Activated T-cell treated with anti-CD3 and anti-CD28 coated beads for 24 hours (primary cell): Measurements from ENCODE around the gene TMOD4.
"Not testable (repeated sequence)": the region's sequence is repeated elsewhere in the genome, so short reads cannot be mapped to it uniquely, and the experiment has no call there.

ENCODE experiments used
- DNase-seq: peaks from one replicate; pipeline ENCODE4 v3.0.0-alpha.2; 2020; ENCODE audit warnings: low read depth

Gene TMOD4

DNA sequence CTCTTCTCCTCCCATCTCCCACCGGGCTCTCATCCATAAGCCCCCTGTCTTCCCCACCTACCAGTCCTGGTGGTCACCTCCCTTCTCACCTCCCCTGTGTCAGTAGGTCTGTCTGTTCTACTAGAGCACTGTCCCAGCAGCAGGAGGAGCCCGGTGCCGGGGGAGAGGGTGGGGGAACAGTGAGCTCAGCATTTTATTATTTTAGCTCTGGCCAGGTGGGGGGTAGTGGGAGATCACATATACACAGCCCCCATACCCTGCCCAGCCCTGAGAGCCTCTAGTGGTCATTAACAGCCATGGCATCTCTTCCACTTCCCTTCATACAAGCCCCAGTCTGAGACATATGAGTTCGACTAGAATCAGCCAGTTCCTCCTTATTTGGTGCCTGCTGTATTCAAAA lies at the start of gene TMOD4:
TSS of gene TMOD4 (minus strand) at position 119 of the 400 bp plus-strand sequence. CDS start 1,106 bp downstream, outside the sequence.
- no peak for DNase-seq

DNA sequence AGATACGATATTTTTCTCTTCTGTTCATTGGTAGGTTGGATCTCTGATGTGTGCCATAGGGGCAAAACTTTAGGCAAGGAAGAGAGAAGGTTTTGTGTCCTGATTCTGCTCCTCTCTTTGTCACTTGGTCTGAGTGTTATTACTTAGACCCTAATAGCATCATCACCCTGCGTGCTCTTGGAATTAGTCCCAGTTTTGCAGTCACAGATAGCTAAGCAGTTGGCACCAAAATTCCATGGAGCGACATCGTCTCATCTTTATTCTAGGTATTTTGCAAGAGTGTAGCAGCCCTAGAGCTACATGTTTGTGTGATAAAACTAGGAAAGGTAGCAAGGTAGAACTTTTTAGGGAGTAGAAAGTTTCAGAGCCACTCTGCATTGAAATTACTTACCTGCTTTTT lies 46.3 kb upstream of the TMOD4 start:
- DNase-seq, result no peak

DNA sequence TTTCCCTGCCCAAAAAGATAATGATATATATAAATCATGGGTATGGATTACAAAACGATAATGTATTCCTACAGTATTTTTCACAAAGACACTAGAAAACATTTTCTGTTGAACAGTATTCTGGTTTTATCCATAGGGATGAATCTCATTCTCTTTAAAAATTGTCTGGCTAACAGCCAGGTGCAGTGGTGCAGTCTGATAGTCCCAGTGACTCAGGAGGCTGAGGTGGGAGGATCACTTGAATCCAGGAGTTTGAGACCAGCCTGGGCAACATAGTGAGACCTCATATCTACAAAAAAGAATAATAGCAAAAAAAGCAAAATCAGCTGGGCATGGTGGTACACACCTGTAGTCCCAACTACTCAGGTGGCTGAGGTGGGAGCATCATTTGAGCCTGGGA lies 45.8 kb upstream of the TMOD4 start:
- no peak for DNase-seq

DNA sequence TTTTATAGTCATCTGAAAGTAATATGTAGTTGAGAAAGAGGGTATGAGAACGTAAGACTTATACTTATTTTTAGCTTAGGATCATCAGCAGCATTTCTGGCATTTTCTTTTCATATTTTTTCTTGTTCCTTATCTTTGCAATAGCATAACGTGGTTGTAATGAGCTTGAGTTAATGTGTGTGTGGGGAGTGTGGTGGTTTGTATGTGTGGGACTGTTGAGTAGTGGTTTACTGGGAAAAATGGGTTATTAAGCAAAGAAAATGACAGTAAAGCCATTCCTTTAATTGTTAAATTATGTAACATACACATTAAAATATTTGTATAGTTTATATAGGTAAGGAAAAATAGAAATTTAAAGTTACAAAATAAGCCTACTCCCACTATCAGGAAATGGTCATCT lies 37.8 kb upstream of the TMOD4 start:
- no peak for DNase-seq

DNA sequence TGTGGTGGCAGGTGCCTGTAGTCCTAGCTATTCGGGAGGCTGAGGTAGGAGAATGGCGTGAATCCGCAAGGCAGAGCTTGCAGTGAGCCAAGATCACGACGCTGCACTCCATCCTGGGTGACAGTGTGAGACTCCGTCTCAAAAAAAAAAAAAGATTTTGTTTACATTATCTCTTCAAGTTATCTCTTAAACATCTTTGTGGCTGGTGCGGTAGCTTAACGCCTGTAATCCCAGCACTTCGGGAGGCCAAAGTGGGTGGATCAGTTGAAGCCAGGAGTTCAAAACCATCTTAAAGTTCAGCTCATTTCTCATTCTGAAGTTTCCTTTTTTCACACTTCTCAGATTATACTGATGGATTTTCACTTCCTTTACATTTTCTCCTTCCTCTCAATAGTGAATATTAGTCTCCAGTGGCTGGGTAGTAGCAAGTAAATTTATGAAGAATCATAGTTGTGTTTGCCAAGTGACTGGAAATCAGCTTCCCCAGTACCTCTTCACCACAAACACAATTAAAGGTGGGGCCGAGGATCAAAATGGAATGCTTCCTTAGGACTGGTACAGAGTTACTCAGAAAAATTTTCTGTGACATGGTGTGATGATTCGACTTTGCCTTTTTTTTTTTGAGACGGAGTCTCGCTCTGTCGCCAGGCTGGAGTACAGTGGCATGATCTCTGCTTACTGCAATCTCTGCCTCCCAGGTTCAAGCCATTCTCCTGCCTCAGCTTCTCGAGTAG lies 36.4 kb upstream of the TMOD4 start:
- DNase-seq, result no peak

DNA sequence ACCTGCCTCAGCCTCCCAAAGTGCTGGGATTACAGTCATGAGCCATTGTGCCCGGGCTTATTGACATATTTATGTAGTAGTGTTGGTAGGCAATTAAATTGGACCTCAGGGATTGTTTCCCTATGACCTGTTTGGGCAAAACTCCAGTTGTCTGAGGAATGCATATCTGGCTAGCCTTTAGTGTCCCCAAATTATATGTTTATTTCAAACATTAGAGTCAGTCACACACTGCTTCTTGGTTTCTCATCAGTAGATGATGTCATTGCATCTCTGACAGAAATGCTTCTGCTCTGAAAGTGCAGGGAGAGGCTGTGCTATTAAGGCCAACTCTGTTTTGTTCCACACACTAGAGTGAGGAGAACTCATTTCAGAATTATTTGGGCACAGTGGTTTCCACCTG lies 35.0 kb upstream of the TMOD4 start:
- no peak for DNase-seq

DNA sequence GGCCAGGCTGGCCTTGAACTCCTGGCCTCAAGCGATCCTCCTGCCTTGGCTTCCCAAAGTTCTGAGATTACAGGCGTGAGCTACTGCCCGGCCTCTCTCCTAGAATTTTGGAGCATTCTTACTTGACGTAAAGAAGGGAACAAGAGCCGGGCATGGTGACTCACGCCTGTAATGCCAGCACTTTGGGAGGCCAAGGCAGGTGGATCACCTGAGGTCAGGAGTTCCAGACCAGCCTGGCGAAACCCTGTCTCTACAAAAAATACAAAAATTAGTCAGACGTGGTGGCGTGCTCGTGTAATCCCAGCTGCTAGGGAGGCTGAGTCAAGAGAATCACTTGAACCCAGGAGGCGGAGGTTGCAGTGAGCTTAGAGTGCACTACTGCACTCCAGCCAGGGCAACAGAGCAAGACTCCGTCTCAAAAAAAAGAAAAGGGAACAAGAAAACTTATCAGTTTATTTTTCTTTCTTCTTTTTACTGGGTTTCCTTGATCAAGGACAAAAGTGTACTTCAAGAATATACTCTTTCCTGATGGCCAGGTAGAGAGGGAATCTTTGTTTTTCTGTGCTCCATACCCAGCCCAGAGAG lies 29.7 kb upstream of the TMOD4 start:
- not testable (repeated sequence) for DNase-seq

DNA sequence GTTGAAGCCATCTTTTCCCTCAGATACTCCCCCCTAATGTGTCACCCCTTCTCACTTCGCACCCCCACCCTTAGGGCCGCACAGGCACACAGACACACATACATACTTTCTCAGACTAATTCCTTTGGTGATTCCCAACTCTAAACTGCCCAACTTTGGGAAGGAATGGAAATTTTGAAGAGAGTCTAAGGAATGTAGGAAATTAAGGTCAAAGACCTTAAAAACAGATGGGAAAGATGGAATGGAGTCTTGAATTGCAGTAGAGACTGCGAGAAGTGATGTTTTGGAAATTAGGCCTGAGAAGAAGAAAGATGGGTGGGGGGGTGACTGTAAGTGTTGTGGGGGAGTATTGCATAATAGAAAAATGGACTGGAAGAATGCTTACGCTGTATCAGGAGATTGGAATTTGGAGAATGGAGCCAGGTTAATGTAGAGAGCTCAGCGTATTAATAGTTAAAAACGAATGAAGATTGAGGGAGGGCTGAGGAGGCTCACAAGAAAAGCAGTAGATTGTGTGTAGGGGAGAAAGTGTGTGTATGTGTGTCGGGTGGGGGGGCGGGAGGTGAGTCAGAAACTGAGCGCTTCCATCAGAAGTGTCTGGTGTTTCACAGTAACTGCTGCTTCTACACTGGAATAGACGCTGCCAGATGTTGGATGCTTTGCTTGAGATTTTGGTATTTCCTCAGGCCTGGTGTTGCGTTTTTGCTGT lies 24.2 kb upstream of the TMOD4 start:
- DNase-seq, result no peak

DNA sequence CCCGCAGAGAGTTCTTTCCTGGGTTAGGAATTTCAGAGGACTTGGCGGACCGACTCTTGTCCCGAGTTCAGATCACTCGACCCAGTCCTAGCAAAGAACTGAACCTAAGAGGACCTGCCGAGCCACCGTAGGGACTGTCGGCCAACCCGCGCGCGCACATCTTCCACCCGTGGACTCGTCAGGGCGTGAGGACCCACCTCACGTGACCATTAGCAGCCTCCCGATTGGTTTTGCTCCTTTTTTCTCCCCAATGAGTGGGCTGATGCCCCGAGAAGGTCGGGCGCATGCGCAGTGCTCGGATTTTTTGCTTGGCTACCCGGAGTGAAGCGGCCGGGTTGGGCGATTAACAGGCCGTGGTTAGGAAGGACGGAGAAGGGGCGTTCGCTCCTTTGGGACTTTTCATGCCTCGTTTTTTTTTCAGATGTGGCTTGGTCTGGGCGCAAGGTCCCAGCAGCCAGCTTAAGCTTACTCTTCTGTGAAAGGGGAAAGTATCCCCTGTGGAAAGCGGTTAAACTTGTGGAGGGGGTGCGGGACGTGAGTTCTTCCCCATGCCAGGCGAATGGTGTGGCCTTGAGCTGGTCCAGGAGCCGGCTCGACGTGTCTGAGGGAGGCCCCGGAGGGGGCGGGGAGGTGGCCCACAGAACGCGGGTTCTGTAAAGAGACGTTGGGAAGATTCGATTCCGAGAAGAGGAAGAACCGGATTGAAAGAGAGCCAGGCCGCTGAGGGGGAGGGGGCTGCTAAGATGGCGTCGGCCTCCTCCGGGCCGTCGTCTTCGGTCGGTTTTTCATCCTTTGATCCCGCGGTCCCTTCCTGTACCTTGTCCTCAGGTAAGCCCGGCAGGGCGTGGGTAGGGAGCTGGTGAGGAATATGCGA lies 22.7 kb upstream of the TMOD4 start, which contains the start of gene PIP5K1A:
TSS of gene PIP5K1A (plus strand) at position 299 of the 874 bp plus-strand sequence. CDS start at position 744, 445 bp downstream.
- DNase-seq, result peak; percentile 98

DNA sequence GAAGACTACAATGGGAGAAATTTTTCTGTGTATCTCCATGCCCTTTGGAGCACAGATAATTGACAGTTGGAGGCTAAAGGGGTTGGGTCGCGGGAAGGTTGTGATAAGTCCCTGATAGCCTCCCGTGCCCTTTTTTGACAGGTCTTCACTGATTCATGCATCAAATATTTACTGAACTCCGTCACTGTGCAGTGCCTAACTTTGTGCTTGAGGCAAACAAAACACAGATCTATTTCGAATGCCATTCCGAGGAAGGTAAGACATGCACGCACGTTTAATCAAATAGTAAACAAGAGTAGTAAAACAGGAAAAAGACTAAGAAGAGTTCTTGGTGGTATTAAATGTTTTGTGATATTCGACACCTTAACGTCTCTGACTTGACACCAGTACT lies 22.1 kb upstream of the TMOD4 start:
- DNase-seq, result no peak

DNA sequence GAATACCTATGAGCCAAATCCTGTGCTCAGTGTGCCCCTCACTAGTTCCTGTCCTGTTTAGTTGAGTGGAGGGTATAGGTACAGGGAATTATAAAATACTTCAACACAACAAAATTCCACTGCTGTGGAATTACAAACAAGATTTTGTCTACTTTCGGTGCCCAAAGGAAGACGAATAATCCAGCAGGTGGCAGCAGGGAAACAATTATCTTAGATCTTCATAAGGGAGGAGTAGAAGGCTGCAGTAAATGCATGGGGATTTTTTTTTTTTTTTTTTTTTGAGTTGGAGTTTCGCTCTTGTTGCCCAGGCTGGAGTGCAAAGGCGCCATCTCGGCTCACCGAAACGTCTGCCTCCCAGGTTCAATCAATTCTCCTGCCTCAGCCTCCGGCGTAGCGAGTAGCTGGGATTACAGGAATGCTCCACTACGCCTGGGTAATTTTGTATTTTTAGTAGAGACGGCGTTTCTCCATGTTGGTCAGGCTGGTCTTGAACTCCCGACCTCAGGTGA lies 20.6 kb upstream of the TMOD4 start:
- peak; percentile 32 for DNase-seq

DNA sequence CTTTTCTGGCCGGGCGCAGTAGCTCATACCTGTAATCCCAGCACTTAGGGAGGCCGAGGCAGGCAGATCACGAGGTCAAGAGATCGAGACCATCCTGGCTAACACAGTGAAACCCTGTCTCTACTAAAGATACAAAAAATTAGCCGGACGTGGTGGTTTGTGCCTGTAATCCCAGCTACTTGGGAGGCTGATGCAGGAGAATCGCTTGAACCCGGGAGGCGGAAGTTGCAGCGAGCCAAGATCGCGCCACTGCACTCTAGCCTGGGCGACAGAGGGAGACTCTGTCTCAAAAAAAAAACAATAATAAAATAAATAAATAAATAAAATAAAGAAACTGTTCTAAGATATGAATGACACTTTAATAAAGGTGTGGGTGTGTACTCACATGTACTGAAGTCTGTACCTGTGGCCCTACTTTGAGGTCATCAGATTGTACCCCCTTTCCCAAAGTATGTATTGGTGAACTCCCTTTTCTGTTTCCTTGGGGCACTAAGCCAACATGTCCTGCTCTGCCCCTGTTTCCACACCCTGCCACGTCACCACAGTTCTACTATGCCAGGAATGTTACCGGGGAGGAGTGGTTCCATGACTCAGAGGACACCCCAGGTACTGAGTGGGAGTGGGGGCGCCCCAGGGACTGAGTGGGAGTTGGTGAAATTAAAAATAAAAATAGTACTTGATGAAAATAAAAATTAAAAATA lies 19.3 kb upstream of the TMOD4 start:
- DNase-seq, result not testable (repeated sequence)

DNA sequence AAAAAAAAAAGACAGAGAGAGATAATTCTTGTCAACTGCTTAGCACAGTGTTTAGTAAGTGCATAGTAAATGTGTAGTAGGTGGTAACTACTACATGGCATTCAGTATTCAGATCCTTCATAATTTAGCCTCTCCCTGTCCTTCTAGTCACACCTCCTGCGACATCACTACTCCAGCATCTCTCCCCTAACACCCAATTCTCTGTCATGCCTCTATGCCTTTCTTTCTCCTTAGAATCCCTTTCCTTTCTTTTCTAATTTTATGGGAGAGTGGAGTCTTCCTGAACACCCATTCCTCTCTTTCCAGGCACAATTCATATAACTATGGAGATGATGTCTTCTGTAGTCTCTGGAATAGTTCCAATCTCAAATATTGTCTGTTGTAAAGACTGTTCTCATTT lies 18.1 kb upstream of the TMOD4 start:
- no peak for DNase-seq

DNA sequence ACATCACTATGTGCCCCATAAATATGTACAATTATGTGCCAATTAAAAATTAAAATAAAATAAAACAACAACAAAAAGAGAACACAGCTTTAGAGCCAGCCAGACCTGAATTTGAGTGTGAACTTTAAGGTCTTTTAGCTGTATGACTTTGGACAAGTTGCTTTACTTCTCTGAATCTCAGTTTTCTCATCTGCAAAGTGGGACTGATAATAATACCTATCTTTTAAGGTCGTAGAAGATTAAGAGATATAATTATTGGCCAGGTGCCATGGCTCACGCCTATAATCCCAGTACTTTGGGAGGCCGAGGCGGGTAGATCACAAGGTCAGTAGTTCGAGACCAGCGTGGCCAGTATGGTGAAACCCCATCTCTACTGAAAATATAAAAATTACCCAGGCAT lies 17.5 kb upstream of the TMOD4 start:
- no peak for DNase-seq

DNA sequence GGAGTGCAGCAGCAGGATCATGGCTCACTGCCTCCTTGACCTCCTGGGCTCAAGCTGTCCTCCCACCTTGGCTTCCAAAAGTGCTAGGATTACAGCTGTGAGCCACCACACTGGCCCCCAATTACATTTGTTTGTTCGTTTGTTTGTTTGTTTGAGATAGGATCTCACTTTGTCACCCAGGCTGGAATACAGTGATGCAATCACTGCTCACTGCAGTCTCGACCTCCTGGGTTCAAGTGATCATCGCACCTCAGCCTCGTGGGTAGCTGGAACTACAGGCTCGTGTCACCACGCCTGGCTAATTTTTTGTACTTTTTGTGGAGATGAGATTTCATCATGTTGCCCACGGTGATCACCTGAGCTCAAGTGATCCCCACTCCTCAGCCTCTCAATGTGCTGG lies 16.3 kb upstream of the TMOD4 start:
- no peak for DNase-seq

DNA sequence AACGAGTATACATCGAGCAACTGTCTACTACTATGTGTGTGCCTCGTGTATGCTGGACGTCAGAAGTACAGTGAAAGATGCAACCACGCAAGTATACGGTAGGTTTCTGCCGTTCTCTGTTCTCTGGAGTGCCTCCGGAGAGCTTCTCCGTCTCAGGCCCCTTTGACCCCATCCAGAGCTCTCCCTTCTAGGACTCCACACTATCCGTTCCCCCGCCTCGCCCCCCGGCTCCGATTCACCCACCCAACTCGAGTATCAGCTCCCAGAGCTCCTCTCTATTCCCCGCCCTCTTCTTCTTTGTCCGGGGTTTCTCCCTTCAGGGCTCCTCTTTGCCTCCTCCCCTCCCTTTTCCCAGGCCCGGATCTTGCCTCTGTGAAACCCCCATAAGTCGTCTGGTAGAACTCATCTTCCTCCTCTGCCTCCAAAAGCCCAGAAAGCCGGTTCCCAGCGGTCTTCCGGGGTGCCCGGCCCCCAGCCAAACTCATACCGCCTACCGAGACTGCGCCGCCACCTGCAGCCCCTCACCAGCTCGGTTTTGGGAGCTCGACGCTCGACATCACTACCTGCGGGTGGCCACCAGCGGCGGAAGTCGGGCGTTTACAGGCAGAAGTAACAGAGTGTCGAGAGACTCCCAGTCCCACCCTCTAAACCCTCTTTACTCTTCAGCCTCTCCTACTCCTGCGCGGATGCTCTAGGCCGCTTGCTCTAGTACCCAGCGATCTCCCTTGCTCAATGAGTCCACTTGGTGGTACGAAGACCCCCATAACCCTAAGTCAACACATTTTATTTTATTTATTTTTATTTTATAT lies 14.1 kb upstream of the TMOD4 start, which contains the start of gene VPS72:
TSS of gene VPS72 (minus strand) at position 561 of the 809 bp plus-strand sequence. CDS start at position 485, 76 bp downstream.
- DNase-seq, result peak; percentile 82

DNA sequence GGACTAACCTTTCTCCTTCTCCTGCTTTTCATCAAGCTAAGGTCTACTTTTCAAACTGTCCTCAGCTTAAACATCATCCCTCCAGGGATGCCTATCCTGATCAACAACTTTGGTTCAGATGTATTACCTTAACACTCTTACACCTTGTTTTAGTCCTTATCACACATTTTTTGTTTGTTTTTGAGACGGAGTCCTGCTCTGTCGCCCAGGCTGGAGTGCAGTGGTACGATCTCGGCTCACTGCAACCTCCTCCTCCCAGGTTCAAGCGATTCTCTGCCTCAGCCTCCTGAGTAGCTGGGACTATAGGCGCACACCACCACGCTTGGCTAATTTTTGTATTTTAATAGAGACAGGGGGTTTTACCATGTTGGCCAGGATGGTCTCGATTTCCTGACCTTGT lies 12.9 kb upstream of the TMOD4 start:
- not testable (repeated sequence) for DNase-seq

DNA sequence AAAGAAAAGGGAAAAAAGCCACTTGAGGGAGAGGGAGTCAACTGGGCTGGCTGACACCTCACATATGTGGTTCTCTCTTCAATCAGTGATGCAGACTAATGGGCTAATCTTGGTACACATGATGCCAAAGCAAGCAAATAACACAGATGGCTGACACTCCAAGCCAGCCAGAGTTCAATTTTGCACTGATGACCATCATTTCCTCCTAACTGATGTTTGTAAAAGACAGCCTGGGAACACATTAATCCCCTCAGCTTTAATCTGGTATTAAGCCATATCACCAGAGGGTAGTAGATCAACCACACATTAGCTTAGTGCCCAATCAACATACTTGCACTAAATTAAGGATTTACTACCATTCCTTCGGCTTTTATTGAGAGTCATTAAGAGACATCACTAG lies 11.4 kb upstream of the TMOD4 start:
- no peak for DNase-seq

DNA sequence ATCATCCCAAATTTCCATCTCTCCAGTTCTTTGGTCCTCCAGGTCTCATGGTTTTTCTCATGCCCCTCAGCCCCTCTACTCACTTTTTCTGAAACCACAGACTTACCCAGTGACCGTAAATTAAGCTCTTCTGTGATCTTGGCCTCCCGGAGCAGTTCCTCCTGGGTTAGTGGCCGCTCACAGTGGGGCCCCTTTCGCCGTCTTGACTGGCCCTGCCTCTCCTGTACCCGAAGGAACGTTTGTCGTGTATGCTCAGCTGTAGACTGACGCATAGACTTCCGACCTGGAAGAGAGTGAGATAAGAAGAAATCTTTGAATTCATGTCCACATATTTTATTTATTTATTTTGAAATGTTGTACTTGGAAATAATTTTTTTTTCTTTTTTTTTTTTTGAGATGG lies 8.4 kb upstream of the TMOD4 start:
- no peak for DNase-seq

DNA sequence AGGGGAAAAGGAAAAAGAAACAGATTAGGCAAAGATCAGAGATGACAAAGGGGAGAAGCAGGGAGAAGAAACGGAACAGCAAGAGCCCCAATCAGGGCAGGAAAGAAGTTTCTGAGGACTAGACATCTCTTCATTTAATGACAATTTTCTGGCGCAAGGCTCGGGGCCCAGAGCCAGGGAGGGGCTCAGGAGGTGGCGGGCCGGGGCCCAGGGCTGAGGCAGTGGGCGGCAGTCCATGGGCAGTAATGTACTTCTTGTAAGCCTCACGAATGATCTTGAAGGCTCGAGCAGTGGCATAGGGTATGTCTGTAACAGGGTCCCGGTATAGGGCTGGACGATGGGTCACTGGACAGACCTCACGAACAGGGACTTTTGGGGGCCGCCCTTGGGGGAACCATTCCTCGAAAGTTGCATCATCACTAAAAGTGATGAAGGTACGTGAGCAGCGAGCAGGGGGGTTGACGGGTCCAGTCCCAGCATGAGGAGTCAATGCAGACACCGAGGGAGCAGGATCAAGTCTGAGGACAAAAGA lies 799 bp upstream of the TMOD4 start:
- no peak for DNase-seq
